ENCODE measurements around the gene CNTLN. TPM values are rescaled to one million over a fixed set of nuclear protein-coding genes. Genes with fewer than 3 reads are reported as not detected.

The CNTLN gene
- total and polyA plus RNA-seq, 2 donors from 2014 or later: 2.0 to 8.0 TPM

- H3K27me3 ChIP-seq (ENCODE audit: control insufficient read depth, insufficient read depth, low read length): no peaks in the 10 kb centered on the region
- no peaks in the 10 kb centered on the region for H3K9me3 ChIP-seq (ENCODE audit: control insufficient read depth in 2 of 3, insufficient read depth in 1 of 3, low read length in 3 of 3)
- H3K36me3 ChIP-seq (ENCODE audit: control insufficient read depth in 2 of 3, insufficient read depth in 3 of 3, low read length in 3 of 3): no peaks in the 10 kb centered on the region
- H3K4me3 ChIP-seq (ENCODE audit: low read length in 3 of 3): no peak overlapping the region
- no peaks in the 10 kb centered on the region for H3K4me1 ChIP-seq (ENCODE audit: control insufficient read depth in 2 of 3, insufficient read depth in 2 of 3, low read depth in 1 of 3, low read length in 3 of 3)
- no peak overlapping the region for H3K9ac ChIP-seq (ENCODE audit: low read length in 3 of 3)
- no peak for TF ChIP-seq CTCF (IDR thresholded peaks at IDR 0.05; ENCODE audit: borderline replicate concordance, extremely low read depth, insufficient read depth)
- DNase-seq: no peak
- intact Hi-C loops (cut with DNase I): no loop called here
- no peak for FAIRE-seq
- no peak overlapping the region for H3K27ac ChIP-seq (ENCODE audit: low read depth in 2 of 2, low read length in 2 of 2)
Measured at GRCh38 chr9:17509701-17510100, 374.9 kb downstream of the CNTLN start.

- intact Hi-C loops (cut with DNase I): no loop called here
- Histone ChIP-seq H3K9me3 (ENCODE audit: control insufficient read depth in 2 of 3, insufficient read depth in 1 of 3, low read length in 3 of 3) (no peaks in the 10 kb centered on the region), H3K9ac (ENCODE audit: low read length in 3 of 3) (no peak overlapping the region), H3K4me1 (ENCODE audit: control insufficient read depth in 2 of 3, insufficient read depth in 2 of 3, low read depth in 1 of 3, low read length in 3 of 3) (no peaks in the 10 kb centered on the region), H3K27me3 (ENCODE audit: control insufficient read depth, insufficient read depth, low read length) (no peaks in the 10 kb centered on the region), H3K36me3 (ENCODE audit: control insufficient read depth in 2 of 3, insufficient read depth in 3 of 3, low read length in 3 of 3) (no peaks in the 10 kb centered on the region), H3K27ac (ENCODE audit: low read depth in 2 of 2, low read length in 2 of 2) (no peak overlapping the region), H3K4me3 (ENCODE audit: low read length in 3 of 3) (no peak overlapping the region)
- FAIRE-seq (no peak), DNase-seq (peak in 2 of 5 donors; percentile 18 to 19)
- TF ChIP-seq CTCF (IDR thresholded peaks at IDR 0.05; ENCODE audit: borderline replicate concordance, extremely low read depth, insufficient read depth): no peak
Measured at GRCh38 chr9:17519761-17520160, 384.9 kb downstream of the CNTLN start.

GRCh38 chr9:17520268-17521064, 385.6 kb downstream of the CNTLN start:
- H3K27ac ChIP-seq (ENCODE audit: low read depth in 2 of 2, low read length in 2 of 2): no peak overlapping the region
- no peaks in the 10 kb centered on the region for H3K36me3 ChIP-seq (ENCODE audit: control insufficient read depth in 2 of 3, insufficient read depth in 3 of 3, low read length in 3 of 3)
- H3K27me3 ChIP-seq (ENCODE audit: control insufficient read depth, insufficient read depth, low read length): no peaks in the 10 kb centered on the region
- intact Hi-C loops (cut with DNase I): no loop called here
- H3K4me1 ChIP-seq (ENCODE audit: control insufficient read depth in 2 of 3, insufficient read depth in 2 of 3, low read depth in 1 of 3, low read length in 3 of 3): no peaks in the 10 kb centered on the region
- DNase-seq (no peak), FAIRE-seq (no peak)
- H3K9ac ChIP-seq (ENCODE audit: low read length in 3 of 3): no peak overlapping the region
- no peaks in the 10 kb centered on the region for H3K9me3 ChIP-seq (ENCODE audit: control insufficient read depth in 2 of 3, insufficient read depth in 1 of 3, low read length in 3 of 3)
- TF ChIP-seq CTCF (IDR thresholded peaks at IDR 0.05; ENCODE audit: borderline replicate concordance, extremely low read depth, insufficient read depth): no peak
- H3K4me3 ChIP-seq (ENCODE audit: low read length in 3 of 3): no peak overlapping the region

Data from kidney (tissue), 14 donors.